IgD-negative memory B cell (primary cell): ENCODE measurements around the gene OR14K1. TPM values are rescaled to one million over a fixed set of nuclear protein-coding genes. Genes with fewer than 3 reads are reported as not detected.
"Not testable (repeated sequence)": the region's sequence is repeated elsewhere in the genome, so short reads cannot be mapped to it uniquely, and the experiment has no call there.

Experiments used
- H3K27ac Mint-ChIP-seq, 3 donors: one replicate each; pipeline ENCODE4 v1.8.0; 2020 to 2022; ENCODE audit warnings: mild to moderate bottlenecking in 3 of 3, mixed read lengths in 3 of 3, moderate library complexity in 1 of 3
- H3K27me3 Mint-ChIP-seq: one replicate; pipeline ENCODE4 v1.8.0; 2021; ENCODE audit warnings: mixed read lengths
- H3K36me3 Mint-ChIP-seq: one replicate; pipeline ENCODE4 v1.8.0; 2020; ENCODE audit warnings: mild to moderate bottlenecking, mixed read lengths
- H3K4me1 Mint-ChIP-seq, 3 donors: one replicate each; pipeline ENCODE4 v1.8.0; 2020 to 2022; ENCODE audit warnings: mixed read lengths in 3 of 3, mild to moderate bottlenecking in 1 of 3
- H3K4me3 Mint-ChIP-seq, 4 donors: one replicate each; pipeline ENCODE4 v1.8.0; 2020 to 2022; ENCODE audit warnings: mild to moderate bottlenecking in 4 of 4, mixed read lengths in 4 of 4, moderate library complexity in 3 of 4
- H3K9me3 Mint-ChIP-seq, 3 donors: one replicate each; pipeline ENCODE4 v1.8.0; 2020 to 2021; ENCODE audit warnings: mixed read lengths in 3 of 3, mild to moderate bottlenecking in 1 of 3
- polyA plus RNA-seq: library from polyadenylated mRNA; unstranded; fragments of 300-500 nt; fragmentation: Illumina TruSeq; gene quantifications from one replicate; pipeline ENCODE4 v1.2.3, GENCODE V29; 2021

The OR14K1 gene
- not detected for polyA plus RNA-seq

- Mint-ChIP-seq H3K27me3 (peaks cover 3% of the 10 kb centered on the region), H3K27ac (peak within 1 kb of the TSS in 1 of 3 donors; percentile 38), H3K4me1 (no peaks in the 10 kb centered on the region), H3K4me3 (no peak within 1 kb of the TSS), H3K36me3 (peaks cover 1% of the 10 kb centered on the region), H3K9me3 (no peaks in the 10 kb centered on the region)
Measured at GRCh38 chr1:247738315-247738714, at the start of gene OR14K1. Gene OR14K1 (plus strand): TSS chr1:247738615. CDS start chr1:247738615, 0 bp downstream.

DNA sequence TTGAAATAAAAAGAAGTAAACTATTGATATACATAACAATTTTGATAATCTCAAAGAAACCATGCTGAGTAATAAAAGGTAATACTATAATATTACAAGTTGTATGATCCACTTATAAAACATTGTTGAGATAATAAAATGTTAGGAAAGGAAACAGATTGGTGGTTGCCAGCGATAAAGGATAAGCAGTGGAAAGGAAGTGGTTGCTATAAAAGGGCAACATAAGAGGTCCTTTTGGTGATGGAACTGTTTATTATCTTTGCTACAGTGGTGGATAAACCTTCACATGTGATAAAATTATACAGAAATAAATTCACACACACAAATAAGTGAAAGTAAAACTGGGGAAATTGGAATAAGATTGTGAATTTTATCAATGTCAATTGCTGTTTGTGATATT lies 37.1 kb upstream of the OR14K1 start:
- no peaks in the 10 kb centered on the region for H3K27me3 Mint-ChIP-seq
- H3K36me3 Mint-ChIP-seq: peaks cover 2% of the 10 kb centered on the region
- H3K27ac Mint-ChIP-seq: no peak overlapping the region
- no peak overlapping the region for H3K4me3 Mint-ChIP-seq
- H3K4me1 Mint-ChIP-seq: no peaks in the 10 kb centered on the region
- H3K9me3 Mint-ChIP-seq: peaks cover 1 to 4% (median 3%) of the 10 kb centered on the region in 3 donors

DNA sequence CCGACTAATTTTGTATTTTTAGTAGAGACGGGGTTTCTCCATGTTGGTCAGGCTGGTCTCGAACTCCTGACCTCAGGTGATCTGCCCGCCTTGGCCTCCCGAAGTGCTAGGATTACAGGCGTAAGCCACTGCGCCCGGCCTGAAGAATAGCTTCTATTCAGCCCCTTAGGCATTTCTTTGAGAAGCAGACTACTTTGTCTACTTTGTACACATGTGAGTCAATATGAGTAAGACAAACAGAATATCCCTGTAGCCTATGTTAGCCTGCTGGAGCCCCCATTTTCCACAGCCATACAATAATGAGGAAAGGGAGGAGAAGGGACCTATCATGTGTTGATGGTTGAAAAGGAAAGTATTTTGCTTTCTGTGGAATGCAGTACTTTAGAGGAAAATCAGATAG lies 27.7 kb upstream of the OR14K1 start:
- not testable (repeated sequence) for H3K4me3 Mint-ChIP-seq, H3K4me1 Mint-ChIP-seq, H3K36me3 Mint-ChIP-seq, H3K9me3 Mint-ChIP-seq, H3K27me3 Mint-ChIP-seq, H3K27ac Mint-ChIP-seq

- Mint-ChIP-seq H3K4me1 (peaks cover 0 to 2% (median 0%) of the 10 kb centered on the region in 3 donors), H3K4me3 (no peak overlapping the region), H3K27me3 (peaks cover 2% of the 10 kb centered on the region), H3K27ac (no peak overlapping the region), H3K9me3 (peaks cover 0 to 4% (median 0%) of the 10 kb centered on the region in 3 donors), H3K36me3 (no peaks in the 10 kb centered on the region)
Measured at GRCh38 chr1:247713753-247714152, 24.7 kb upstream of the OR14K1 start.

DNA sequence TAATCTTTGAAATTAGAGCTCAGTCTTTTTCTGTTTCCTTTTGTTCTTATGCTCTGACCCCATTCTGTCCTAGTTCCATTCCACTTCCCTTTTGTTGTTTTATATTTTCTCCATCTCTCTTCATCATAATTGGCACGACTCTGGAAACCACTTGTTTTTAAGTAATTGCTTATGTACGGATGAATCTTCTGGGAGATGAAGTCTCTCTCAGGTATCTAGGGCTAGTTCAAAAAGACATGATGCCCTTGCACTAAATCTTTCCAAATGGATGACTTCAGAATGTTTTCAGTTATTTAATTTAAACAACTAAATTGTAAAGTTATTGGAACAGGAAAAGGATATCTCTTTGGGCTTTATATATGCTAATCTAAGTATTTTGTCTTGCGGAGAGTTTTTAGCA lies 21.9 kb upstream of the OR14K1 start, which contains the start of gene OR6F1:
Gene OR6F1, minus strand, starts transcription at position 101 of the 400 bp plus-strand sequence. CDS start 3,891 bp downstream, outside the sequence.
- Mint-ChIP-seq H3K9me3 (no peaks in the 10 kb centered on the region), H3K27me3 (peaks cover 2% of the 10 kb centered on the region), H3K4me3 (no peak within 1 kb of the TSS), H3K27ac (no peak within 1 kb of the TSS), H3K4me1 (no peaks in the 10 kb centered on the region), H3K36me3 (no peaks in the 10 kb centered on the region)

DNA sequence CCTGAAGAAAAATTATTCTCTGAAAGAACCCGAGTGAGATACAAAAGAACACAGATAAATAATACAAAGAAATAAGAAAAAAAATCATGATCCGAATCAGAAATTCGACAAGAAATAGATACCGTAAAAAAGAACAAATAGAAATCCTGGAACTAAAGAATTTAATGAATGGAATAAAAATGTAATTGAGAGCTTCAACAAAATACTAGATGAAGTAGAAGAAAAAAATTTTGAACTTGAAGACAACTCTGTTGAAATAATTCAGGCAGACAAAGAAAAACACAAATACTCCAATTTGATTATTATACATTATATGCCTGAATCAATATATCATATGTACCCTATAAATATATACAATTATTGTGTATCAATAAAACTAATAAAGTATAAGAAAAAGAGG lies 17.2 kb upstream of the OR14K1 start:
- Mint-ChIP-seq H3K27ac (no peak overlapping the region), H3K9me3 (peaks cover 0 to 2% (median 0%) of the 10 kb centered on the region in 3 donors), H3K36me3 (no peaks in the 10 kb centered on the region), H3K4me1 (no peaks in the 10 kb centered on the region), H3K27me3 (peaks cover 2% of the 10 kb centered on the region), H3K4me3 (no peak overlapping the region)

GRCh38 chr1:247740721-247741120 lies 2.3 kb downstream of the OR14K1 start:
- peaks cover 3% of the 10 kb centered on the region for H3K27me3 Mint-ChIP-seq
- H3K9me3 Mint-ChIP-seq: no peaks in the 10 kb centered on the region
- H3K4me1 Mint-ChIP-seq: no peaks in the 10 kb centered on the region
- H3K4me3 Mint-ChIP-seq: no peak overlapping the region
- no peak overlapping the region for H3K27ac Mint-ChIP-seq
- peaks cover 2% of the 10 kb centered on the region for H3K36me3 Mint-ChIP-seq

DNA sequence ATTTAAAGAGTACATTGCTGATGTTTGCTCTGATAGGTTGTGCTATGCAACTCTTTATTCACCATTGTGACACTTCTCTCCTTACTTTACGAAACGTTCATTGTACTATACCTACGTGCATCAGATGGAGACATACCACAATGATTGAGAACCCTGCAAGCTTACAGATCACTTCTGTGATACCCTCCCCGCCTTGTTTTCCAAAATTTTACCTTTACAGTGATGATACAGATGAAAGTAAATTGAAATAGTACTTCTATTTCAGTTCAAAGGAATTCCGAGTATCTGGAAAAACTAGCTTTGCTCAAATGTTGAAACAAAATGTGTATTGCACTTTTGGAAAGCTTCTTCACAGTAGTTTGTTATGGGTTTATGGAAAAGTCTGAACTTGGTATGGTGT lies 3.3 kb downstream of the OR14K1 start:
- H3K36me3 Mint-ChIP-seq: peaks cover 1% of the 10 kb centered on the region
- H3K4me1 Mint-ChIP-seq: no peaks in the 10 kb centered on the region
- H3K27me3 Mint-ChIP-seq: peaks cover 3% of the 10 kb centered on the region
- H3K27ac Mint-ChIP-seq: no peak overlapping the region
- no peaks in the 10 kb centered on the region for H3K9me3 Mint-ChIP-seq
- no peak overlapping the region for H3K4me3 Mint-ChIP-seq

GRCh38 chr1:247742215-247742760 lies 3.9 kb downstream of the OR14K1 start:
- H3K36me3 Mint-ChIP-seq, H3K9me3 Mint-ChIP-seq, H3K27ac Mint-ChIP-seq, H3K4me1 Mint-ChIP-seq, H3K27me3 Mint-ChIP-seq, H3K4me3 Mint-ChIP-seq: not testable (repeated sequence)

- Mint-ChIP-seq H3K27me3 (peaks cover 1% of the 10 kb centered on the region), H3K4me1 (no peaks in the 10 kb centered on the region), H3K4me3 (no peak overlapping the region), H3K36me3 (peaks cover 1% of the 10 kb centered on the region), H3K9me3 (peaks cover 0 to 2% (median 0%) of the 10 kb centered on the region in 3 donors), H3K27ac (peak overlapping the region in 1 of 3 donors; percentile 26)
Measured at GRCh38 chr1:247746391-247746935, 8.0 kb downstream of the OR14K1 start.

- no peak overlapping the region for H3K27ac Mint-ChIP-seq
- H3K27me3 Mint-ChIP-seq: peaks cover 1% of the 10 kb centered on the region
- no peak overlapping the region for H3K4me3 Mint-ChIP-seq
- H3K4me1 Mint-ChIP-seq: no peaks in the 10 kb centered on the region
- H3K36me3 Mint-ChIP-seq: peaks cover 1% of the 10 kb centered on the region
- H3K9me3 Mint-ChIP-seq: peaks cover 0 to 7% (median 0%) of the 10 kb centered on the region in 3 donors
Measured at GRCh38 chr1:247747616-247748015, 9.2 kb downstream of the OR14K1 start.

DNA sequence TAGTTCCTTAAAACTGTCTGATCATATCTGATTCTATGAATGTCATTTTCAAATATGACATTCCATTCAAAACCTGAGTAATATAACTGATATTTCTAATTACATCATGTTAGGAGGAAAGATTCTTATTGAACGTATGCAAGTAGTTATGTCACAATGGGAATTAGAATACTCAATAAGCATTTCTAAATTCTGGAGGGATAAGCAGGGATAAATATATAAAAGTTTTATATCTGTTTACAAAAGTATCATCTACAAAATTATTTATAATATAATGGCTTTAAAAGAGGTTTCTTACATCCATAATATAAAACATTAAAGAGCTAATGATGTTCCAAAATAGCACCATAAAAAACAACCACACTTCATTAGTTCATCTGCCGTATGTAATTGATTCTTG lies 9.6 kb downstream of the OR14K1 start, which contains the start of gene OR14A2:
Gene OR14A2, minus strand, starts transcription at position 101 of the 400 bp plus-strand sequence.
- H3K4me1 Mint-ChIP-seq: no peaks in the 10 kb centered on the region
- H3K27ac Mint-ChIP-seq: no peak within 1 kb of the TSS
- peaks cover 0 to 7% (median 0%) of the 10 kb centered on the region in 3 donors for H3K9me3 Mint-ChIP-seq
- H3K36me3 Mint-ChIP-seq: peaks cover 1% of the 10 kb centered on the region
- H3K4me3 Mint-ChIP-seq: no peak within 1 kb of the TSS
- peaks cover 1% of the 10 kb centered on the region for H3K27me3 Mint-ChIP-seq

DNA sequence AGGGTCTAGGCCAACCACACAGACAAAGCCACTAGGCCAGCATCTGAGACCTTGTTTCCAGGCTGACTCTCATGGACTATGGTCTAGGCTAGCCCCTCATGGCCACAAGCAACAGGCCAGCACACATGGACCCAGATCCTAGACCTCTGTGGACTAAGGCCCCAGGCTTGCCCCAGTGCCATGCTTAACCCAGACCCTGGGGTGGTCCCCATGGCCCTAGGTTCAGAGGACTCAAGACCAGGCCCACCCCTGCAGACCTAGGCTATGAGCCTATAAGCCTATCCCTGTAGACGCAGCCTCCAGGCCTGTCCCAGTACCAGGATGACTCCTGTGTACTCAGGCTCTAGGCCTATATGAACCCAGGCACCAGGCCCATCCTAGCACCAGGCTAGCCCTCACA lies 11.5 kb downstream of the OR14K1 start:
- H3K9me3 Mint-ChIP-seq: peaks cover 0 to 9% (median 0%) of the 10 kb centered on the region in 3 donors
- no peak overlapping the region for H3K27ac Mint-ChIP-seq
- H3K27me3 Mint-ChIP-seq: peaks cover 1% of the 10 kb centered on the region
- H3K4me1 Mint-ChIP-seq: no peaks in the 10 kb centered on the region
- no peak overlapping the region for H3K4me3 Mint-ChIP-seq
- H3K36me3 Mint-ChIP-seq: no peaks in the 10 kb centered on the region

- not testable (repeated sequence) for H3K4me1 Mint-ChIP-seq
Measured at GRCh38 chr1:247754311-247754710, 15.9 kb downstream of the OR14K1 start.

GRCh38 chr1:247760456-247760855 lies 22.0 kb downstream of the OR14K1 start, which contains the start of gene OR1C1:
Gene OR1C1 (minus strand): TSS chr1:247760556. CDS start chr1:247758406, 2,150 bp downstream.
- H3K27ac Mint-ChIP-seq: no peak within 1 kb of the TSS
- no peaks in the 10 kb centered on the region for H3K4me1 Mint-ChIP-seq
- H3K4me3 Mint-ChIP-seq: no peak within 1 kb of the TSS
- H3K27me3 Mint-ChIP-seq: no peaks in the 10 kb centered on the region
- no peaks in the 10 kb centered on the region for H3K36me3 Mint-ChIP-seq
- H3K9me3 Mint-ChIP-seq: peaks cover 0 to 6% (median 4%) of the 10 kb centered on the region in 3 donors

More at GRCh38 chr1:247754311-247754710, 15.9 kb downstream of the OR14K1 start:
- H3K4me3 Mint-ChIP-seq, H3K9me3 Mint-ChIP-seq, H3K27me3 Mint-ChIP-seq, H3K36me3 Mint-ChIP-seq, H3K27ac Mint-ChIP-seq: not testable (repeated sequence)

- no peak overlapping the region for H3K4me3 Mint-ChIP-seq
- H3K27ac Mint-ChIP-seq: no peak overlapping the region
- peaks cover 1% of the 10 kb centered on the region for H3K36me3 Mint-ChIP-seq
- no peaks in the 10 kb centered on the region for H3K27me3 Mint-ChIP-seq
- no peaks in the 10 kb centered on the region for H3K4me1 Mint-ChIP-seq
- peaks cover 0 to 4% (median 0%) of the 10 kb centered on the region in 3 donors for H3K9me3 Mint-ChIP-seq
Measured at GRCh38 chr1:247769603-247770002, 31.2 kb downstream of the OR14K1 start.
